Duodenal mucosa (tissue), 2 donors: Measurements from ENCODE around the gene ARHGAP9.
"Not testable (repeated sequence)": the region's sequence is repeated elsewhere in the genome, so short reads cannot be mapped to it uniquely, and the experiment has no call there.

Experiments used
- H3K27ac ChIP-seq: one replicate; pipeline ENCODE4 v1.7.0; 2013; ENCODE audit warnings: low read depth, low read length
- H3K27me3 ChIP-seq, 2 donors: one replicate each; pipeline ENCODE4 v1.7.0; 2013; ENCODE audit warnings: low read length in 2 of 2, control low read depth in 1 of 2; ENCODE audit not compliant: insufficient read depth in 2 of 2, control insufficient read depth in 1 of 2
- H3K36me3 ChIP-seq, 2 donors: one replicate each; pipeline ENCODE4 v1.7.0; 2013; ENCODE audit warnings: low read length in 2 of 2, control low read depth in 1 of 2; ENCODE audit not compliant: insufficient read depth in 2 of 2, control insufficient read depth in 1 of 2
- H3K4me1 ChIP-seq, 2 donors: one replicate each; pipeline ENCODE4 v1.7.0; 2013; ENCODE audit warnings: low read length in 2 of 2, control low read depth in 1 of 2; ENCODE audit not compliant: insufficient read depth in 2 of 2, control insufficient read depth in 1 of 2
- H3K4me3 ChIP-seq, 2 donors: one replicate each; pipeline ENCODE4 v1.7.0; 2013; ENCODE audit warnings: low read length in 2 of 2, low read depth in 1 of 2
- H3K9ac ChIP-seq, 2 donors: one replicate each; pipeline ENCODE4 v1.7.0; 2013; ENCODE audit warnings: low read length in 2 of 2, low read depth in 1 of 2
- H3K9me3 ChIP-seq, 2 donors: one replicate each; pipeline ENCODE4 v1.7.0; 2013; ENCODE audit warnings: low read length in 2 of 2, control low read depth in 1 of 2; ENCODE audit not compliant: control insufficient read depth in 1 of 2

Gene ARHGAP9

GRCh38 chr12:57511588-57512325 lies 32.1 kb upstream of the ARHGAP9 start:
- Histone ChIP-seq H3K4me3 (no peak overlapping the region), H3K27me3 (no peaks in the 10 kb centered on the region), H3K9me3 (no peaks in the 10 kb centered on the region), H3K4me1 (no peaks in the 10 kb centered on the region), H3K36me3 (peaks cover 41 to 58% of the 10 kb centered on the region in 2 donors), H3K9ac (no peak overlapping the region), H3K27ac (no peak overlapping the region)

- Histone ChIP-seq H3K36me3 (peaks cover 38 to 57% of the 10 kb centered on the region in 2 donors), H3K27ac (no peak overlapping the region), H3K4me3 (no peak overlapping the region), H3K9ac (no peak overlapping the region), H3K27me3 (no peaks in the 10 kb centered on the region), H3K4me1 (no peaks in the 10 kb centered on the region), H3K9me3 (no peaks in the 10 kb centered on the region)
These were observed 31.5 kb upstream of the ARHGAP9 start for GRCh38 chr12:57511161-57511560.

- not testable (repeated sequence) for H3K4me3 ChIP-seq, H3K9me3 ChIP-seq, H3K27ac ChIP-seq, H3K27me3 ChIP-seq, H3K9ac ChIP-seq, H3K4me1 ChIP-seq
- H3K36me3 ChIP-seq = peaks cover 15 to 59% of the 10 kb centered on the region in 2 donors
These were observed 28.1 kb upstream of the ARHGAP9 start for GRCh38 chr12:57507796-57508195.

- peaks cover 9 to 56% of the 10 kb centered on the region in 2 donors for H3K36me3 ChIP-seq
- H3K27me3 ChIP-seq, H3K27ac ChIP-seq, H3K9ac ChIP-seq, H3K9me3 ChIP-seq, H3K4me1 ChIP-seq, H3K4me3 ChIP-seq: not testable (repeated sequence)
These were observed 26.9 kb upstream of the ARHGAP9 start for GRCh38 chr12:57506541-57506940.

DNA sequence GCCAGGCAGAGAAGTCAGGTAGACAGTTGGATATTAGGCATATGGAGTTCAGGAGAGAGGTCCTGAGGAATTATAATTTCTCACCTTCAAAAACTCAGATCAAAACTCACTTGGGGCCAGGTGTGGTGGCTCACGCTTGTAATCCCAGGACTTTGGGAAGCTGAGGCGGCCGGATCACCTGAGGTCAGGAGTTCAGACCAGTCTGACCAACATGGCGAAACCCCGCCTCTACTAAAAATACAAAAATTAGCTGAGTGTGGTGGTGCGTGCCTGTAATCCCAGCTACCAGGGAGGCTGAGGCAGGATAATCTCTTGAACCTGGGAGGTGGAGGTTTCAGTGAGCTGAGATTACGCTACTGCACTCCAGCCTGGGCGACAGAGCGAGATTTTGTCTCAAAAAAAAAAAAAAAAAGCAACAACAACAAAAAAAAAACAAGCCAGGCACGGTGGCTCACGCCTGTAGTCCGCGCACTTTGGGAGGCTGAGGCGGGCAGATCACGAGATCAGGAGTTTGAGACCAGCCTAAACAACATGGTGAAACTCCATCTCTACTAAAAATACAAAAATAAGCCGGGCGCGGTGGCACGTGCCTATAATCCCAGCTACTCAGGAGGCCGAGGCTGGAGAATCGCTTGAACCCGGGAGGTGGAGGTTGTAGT lies 22.8 kb upstream of the ARHGAP9 start:
- H3K36me3 ChIP-seq = peaks cover 31 to 77% of the 10 kb centered on the region in 2 donors
- H3K27ac ChIP-seq, H3K4me1 ChIP-seq: not testable (repeated sequence)

GRCh38 chr12:57500213-57500612 lies 20.5 kb upstream of the ARHGAP9 start:
- no peak overlapping the region for H3K27ac ChIP-seq
- H3K9ac ChIP-seq = no peak overlapping the region
- peaks cover 29 to 73% of the 10 kb centered on the region in 2 donors for H3K36me3 ChIP-seq
- no peaks in the 10 kb centered on the region for H3K9me3 ChIP-seq
- H3K4me1 ChIP-seq = no peaks in the 10 kb centered on the region
- no peaks in the 10 kb centered on the region for H3K27me3 ChIP-seq
- no peak overlapping the region for H3K4me3 ChIP-seq

More for the DNA sequence above, 22.8 kb upstream of the ARHGAP9 start:
- not testable (repeated sequence) for H3K27me3 ChIP-seq, H3K9me3 ChIP-seq, H3K4me3 ChIP-seq, H3K9ac ChIP-seq

- no peaks in the 10 kb centered on the region for H3K9me3 ChIP-seq
- no peaks in the 10 kb centered on the region for H3K4me1 ChIP-seq
- no peak overlapping the region for H3K4me3 ChIP-seq
- no peaks in the 10 kb centered on the region for H3K27me3 ChIP-seq
- no peak overlapping the region for H3K9ac ChIP-seq
- H3K36me3 ChIP-seq = peaks cover 29 to 57% of the 10 kb centered on the region in 2 donors
- no peak overlapping the region for H3K27ac ChIP-seq
These were observed 18.9 kb upstream of the ARHGAP9 start for GRCh38 chr12:57498571-57498970.

- Histone ChIP-seq H3K9ac (no peak overlapping the region), H3K4me3 (no peak overlapping the region), H3K4me1 (no peaks in the 10 kb centered on the region), H3K36me3 (peaks cover 29 to 54% of the 10 kb centered on the region in 2 donors), H3K27ac (no peak overlapping the region), H3K9me3 (no peaks in the 10 kb centered on the region), H3K27me3 (no peaks in the 10 kb centered on the region)
These were observed 18.5 kb upstream of the ARHGAP9 start for GRCh38 chr12:57498132-57498502.

DNA sequence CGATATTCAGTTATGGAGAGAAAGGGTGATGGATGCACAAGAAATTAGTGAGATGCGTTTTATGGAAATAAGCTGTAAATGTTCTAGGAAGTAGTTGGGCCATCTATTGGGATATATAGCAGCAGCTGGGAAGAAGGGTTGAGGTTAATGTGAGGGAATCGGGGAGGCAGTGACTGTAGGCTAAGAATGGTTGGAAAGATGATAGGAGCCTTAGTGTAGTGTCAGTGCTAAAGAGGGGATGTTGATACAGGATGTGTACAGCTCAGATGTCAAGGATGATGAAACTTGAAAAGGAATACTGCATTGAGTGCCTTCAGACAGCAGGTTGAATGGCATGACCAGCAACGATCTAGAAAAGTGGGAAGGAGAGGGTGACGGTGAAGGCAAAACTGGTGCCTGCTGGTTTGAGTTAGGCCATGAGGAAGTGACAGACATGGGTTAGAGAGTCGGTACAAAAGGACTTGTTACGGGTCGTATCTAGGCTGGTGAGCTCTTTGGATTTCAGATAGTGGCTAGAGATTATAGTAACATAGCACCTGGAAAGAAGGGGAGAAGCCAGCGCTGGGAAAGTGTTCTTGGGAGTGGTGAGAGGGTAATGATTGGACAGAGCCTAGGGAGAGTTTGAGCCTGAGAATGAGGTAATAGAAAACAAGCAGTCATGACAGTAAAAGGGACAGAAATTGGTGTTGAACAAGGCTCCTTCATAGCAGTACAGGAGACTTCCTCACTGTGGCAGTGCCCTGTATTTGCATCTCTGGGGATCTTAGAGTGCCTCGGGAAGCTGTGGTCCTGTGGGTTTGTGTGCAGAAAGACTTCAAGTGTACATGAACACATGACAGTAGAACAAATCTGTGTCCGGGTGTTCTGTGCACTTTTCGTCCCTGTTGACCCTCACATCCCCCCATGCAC lies 17.8 kb upstream of the ARHGAP9 start:
- H3K4me3 ChIP-seq = no peak overlapping the region
- no peak overlapping the region for H3K27ac ChIP-seq
- no peaks in the 10 kb centered on the region for H3K27me3 ChIP-seq
- H3K4me1 ChIP-seq = no peaks in the 10 kb centered on the region
- H3K9ac ChIP-seq = no peak overlapping the region
- peaks cover 33 to 55% of the 10 kb centered on the region in 2 donors for H3K36me3 ChIP-seq
- no peaks in the 10 kb centered on the region for H3K9me3 ChIP-seq

DNA sequence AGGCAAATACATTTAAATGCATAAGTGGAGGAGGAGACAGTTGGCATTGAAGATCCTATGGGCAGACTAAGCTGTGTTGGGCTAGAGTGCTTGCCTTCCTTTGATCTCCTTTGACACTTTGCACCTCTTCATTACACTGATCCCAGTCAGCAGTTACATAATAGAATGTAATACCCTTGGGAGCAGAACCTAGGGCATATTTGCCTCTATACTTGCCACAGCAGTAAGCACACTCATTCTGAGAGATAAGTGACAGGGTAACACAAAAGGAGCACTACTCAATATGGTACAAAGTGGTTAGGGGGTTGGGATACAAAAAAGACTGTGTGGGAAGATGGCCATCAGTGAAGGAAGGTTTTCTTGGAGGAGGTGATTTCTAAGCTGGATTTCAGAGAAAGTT lies 17.2 kb upstream of the ARHGAP9 start:
- H3K27ac ChIP-seq = no peak overlapping the region
- H3K4me1 ChIP-seq = no peaks in the 10 kb centered on the region
- no peak overlapping the region for H3K9ac ChIP-seq
- no peak overlapping the region for H3K4me3 ChIP-seq
- H3K36me3 ChIP-seq = peaks cover 28 to 51% of the 10 kb centered on the region in 2 donors
- H3K27me3 ChIP-seq = no peaks in the 10 kb centered on the region
- H3K9me3 ChIP-seq = no peaks in the 10 kb centered on the region
